NCI-H774 (cell line): ENCODE data around the gene USP34.

Source experiments
- DNase-seq: peaks from one replicate; lab custom pipeline; 2025; lab: John Stamatoyannopoulos, UW

Gene USP34

DNA sequence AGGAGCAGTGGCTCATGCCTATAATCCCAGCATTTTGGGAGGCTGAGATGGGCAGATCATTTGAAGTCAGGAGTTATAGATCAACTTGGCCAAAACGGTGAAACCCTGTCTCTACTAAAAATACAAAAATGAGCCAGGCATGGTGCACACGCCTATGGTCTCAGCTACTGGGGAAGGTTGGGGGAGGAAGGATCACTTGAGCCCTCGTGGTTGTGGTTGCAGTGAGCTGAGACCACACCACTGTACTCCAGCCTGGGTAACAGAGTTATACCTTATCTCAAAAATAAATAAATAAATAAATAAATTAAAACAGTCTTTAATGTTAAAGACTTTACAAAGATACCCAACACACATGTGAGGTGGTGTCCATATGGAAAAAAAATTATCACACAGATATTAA is 174.9 kb downstream of the USP34 start:
- DNase-seq, result no peak

DNA sequence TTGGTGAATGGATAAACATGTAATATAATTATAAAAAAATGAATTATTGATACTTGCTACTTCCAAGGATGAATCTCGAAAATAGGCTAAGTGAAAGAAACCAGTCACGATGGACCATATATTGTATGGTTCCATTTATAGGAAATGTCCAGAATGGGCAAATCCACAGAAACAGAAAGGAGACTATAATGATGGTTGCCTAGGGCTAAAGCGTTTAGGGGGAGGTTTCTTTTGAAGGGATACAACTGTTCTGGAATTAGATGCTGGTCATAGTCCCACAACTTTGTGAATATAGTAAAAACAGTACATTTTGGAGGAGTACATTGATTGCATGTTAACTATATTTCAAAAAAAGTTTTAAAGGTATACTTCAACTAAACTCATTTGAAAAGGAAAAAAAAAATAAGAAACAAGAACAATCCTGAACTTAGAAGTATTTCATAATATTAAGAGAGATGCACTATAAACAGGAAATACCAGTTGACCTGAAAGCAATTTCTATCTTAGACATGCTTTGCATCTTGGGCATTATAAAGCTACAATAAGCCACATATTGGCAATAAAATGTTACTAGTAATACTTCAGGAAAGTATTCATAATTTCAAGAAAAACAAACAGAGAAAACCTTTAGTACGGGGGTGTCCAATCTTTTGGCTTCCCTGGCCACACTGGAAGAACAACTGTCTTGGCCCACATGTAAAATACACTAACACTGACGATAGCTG is 178.9 kb downstream of the USP34 start:
- no peak for DNase-seq

DNA sequence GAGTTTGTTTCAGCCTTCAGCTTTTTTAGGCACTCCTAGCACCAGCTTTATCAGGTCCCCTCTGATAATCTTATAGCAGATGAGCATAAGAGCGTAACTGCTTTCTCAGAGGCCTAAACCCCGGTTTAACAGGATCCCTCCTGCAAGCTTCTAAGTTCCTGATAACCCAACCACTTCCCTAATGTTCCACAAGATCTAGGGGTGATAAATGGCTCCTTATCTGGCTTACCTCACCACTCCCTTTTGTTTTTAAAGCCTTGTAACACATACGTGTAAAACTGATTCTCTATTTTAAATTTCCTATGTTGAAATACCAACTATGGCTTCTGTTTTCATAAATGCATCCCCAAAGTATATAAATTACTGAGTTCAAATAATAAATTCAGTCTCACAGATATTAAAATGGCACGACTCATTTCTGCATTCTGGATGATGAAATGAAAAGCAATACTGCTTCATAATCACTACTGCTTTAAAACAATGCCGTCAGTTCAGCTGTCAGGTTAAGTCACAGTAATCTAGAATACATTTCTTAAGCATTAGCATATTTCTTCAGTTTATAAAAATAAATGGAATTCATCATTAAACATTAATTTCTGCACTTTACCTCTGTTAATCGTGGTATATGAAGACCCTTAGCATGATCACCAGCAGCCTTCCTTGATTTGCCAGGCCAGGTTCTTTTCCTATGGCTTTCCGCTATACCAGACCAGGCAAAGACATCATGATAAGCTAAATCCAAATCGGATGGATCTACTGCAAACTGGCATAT is 182.6 kb downstream of the USP34 start:
- DNase-seq, result no peak

DNA sequence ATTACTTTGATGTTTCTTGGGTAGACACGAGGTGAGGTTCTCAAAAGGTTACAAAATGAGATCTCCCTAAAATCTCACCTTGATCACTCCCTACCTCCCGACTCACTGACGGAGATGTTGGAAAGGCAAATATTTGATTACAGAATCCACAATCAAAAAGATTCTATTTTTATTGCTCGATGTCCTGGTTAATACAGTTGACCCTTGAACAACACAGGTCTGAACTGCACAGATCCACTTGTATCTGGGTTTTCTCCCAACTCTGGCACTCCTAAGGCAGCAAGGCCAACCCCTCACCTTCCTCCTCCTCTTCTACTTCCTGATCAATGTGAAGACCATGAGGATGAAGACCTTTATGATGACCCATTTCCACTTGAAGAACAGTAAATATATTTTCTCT is 183.6 kb downstream of the USP34 start:
- no peak for DNase-seq

DNA sequence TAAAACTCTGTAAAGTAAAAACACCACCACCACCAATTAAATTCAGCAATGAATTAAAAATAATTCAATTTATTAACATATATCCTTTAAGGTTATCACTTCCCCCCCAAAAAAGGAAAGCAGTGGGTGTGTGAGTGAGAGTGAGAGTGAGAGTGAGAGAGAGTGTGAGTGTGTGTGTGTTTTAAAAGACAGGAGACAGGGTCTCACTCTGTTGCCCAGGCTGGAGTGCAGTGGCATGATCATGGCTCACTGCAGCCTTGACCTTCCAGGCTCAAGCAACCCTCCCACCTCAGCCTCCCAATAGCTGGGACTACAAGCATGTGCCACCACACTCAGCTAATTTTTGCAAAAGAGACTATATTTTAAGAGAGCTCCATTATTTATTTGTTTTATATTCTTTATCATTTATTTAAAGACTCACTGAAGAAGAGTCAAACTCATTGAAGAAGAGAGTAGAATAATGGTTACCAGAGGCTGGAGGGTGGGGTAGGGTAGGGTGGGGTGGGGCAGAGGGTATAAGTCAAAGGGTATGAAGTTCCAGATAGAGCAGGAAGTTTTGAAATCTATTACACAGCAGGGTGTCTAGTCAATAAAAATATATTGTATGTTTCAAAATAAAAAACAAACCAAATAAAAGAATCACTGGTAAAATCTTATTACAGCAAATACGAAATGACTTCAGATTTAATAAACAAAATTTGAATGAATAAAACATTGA is 187.3 kb downstream of the USP34 start:
- DNase-seq, result no peak

DNA sequence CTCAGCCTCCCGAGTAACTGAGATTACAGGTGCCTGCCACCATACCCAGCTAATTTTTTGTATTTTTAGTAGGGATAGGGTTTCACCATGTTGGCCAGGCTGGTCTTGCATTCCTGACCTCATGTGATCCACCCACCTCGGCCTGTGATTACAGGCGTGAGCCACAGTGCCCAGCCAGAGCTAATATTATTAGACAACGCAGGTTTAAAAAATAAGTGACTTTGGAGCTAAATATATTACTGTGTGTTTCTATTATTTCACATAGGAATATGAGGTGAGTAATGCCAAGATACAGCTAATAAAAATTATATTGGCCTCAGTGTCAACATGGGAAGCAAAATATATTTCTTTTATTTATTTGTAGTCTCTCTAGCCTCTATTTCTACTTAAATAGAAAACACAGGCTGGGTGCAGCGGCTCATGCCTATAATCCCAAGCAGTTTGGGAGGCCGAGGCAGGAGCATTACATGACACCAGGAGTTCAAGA is 188.7 kb downstream of the USP34 start:
- DNase-seq, result no peak

DNA sequence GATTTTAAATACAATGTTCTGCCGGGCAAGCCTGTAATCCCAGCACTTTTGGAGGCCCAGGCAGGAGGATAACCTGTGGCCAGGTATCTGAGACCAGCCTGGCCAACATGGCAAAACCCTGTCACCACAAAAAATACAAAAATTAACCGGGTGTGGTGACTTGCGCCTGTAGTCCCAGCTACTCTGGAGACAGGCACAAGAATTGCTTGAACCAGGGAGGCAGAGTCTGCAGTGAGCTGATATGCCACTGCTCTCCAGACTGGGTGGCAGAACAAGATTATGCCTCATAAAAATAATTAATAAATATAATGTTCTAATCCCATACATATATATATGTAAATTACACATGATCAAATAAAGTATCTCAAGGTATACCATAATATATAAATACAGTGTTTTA is 189.6 kb downstream of the USP34 start:
- no peak for DNase-seq

DNA sequence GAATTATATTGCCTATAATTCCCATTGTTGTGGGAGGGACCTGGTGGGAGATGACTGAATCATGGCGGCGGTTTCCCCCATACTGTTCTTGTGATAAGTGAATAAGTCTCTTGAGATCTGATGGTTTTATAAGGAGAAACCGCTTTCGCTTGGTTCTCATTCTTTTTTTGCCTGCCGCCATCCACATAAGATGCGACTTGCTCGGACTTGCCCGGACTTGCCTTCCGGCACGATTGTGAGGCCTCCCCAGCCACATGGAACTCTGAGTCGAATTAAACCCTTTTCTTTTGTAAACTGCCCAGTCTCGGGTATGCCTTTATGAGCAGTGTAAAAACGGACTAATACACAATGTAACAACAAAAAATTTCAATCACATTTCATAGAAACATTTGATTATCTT is 193.1 kb downstream of the USP34 start:
- no peak for DNase-seq

DNA sequence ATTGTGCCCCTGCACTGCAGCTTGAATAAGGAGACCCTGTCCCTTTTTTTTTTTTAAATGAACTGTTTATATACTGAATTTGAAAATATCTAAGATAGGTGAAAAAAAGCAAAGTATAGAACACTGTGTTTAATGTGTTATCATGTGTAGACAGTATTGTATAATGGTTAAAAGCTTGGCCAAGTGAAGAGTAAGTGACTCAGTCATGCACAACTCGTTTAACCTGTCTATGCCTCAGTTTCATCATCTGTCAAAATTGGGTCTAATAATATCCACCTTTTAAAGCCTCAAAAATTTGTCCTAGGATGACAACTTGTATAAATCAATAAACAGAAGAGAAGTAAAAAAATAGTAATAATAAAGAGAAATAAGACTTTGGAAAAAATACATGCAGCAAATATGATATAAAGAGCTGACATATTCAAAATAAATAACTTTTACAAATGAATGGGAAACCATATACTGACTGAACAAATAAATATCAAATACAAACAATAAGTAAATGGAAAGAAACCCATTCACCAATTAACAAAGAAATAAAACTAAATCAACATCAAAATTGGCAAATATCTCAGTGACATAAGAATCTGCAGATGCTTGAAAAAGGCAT is 195.2 kb downstream of the USP34 start:
- DNase-seq, result no peak

DNA sequence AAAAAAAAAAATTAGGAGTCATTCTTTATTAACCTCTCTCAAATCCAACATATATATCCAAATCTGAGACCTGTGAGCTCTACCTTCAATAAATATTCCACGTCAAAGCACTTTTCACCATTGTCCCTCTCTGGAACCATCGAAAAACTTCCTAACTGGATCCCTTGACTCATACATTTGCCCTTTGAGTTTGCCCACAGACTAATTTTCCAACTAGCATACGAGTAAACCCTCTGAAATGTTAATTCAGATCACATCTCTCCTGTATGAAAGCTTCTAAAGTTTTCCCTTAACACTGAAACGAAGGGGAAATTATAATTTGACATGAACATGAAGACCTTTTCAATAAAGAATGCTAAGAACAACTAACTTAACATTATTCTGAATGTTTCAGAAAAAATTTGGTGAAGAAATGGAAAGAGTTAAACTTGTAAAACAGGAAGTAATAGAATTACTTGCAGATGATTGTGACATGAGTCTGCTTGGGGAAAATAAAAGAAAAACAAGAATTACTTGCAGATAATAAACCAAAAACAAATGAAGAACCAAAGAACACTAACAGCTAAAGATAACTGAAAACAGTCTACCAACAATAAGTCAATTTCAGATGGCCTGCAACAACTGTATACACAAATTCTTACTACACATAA is 198.3 kb downstream of the USP34 start:
- no peak for DNase-seq

DNA sequence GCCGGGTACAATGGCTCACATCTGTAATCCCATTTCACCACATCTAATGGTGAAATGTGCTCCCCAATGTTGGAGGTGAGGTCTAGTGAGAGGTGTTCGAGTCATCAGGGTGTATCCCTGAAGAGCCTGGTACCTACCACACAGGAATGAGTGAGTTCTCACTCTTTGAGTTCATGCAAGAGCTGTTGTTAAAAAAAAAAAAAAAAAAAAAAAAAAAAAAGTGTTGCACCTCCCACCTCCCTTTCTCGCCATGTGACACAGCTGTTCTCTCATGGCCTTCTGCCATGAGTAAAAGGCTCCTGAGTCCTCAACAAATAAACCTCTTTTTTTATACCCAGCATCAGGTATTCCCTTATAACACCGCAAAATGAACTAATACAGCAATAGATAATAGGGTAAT is 202.6 kb downstream of the USP34 start:
- DNase-seq, result no peak

DNA sequence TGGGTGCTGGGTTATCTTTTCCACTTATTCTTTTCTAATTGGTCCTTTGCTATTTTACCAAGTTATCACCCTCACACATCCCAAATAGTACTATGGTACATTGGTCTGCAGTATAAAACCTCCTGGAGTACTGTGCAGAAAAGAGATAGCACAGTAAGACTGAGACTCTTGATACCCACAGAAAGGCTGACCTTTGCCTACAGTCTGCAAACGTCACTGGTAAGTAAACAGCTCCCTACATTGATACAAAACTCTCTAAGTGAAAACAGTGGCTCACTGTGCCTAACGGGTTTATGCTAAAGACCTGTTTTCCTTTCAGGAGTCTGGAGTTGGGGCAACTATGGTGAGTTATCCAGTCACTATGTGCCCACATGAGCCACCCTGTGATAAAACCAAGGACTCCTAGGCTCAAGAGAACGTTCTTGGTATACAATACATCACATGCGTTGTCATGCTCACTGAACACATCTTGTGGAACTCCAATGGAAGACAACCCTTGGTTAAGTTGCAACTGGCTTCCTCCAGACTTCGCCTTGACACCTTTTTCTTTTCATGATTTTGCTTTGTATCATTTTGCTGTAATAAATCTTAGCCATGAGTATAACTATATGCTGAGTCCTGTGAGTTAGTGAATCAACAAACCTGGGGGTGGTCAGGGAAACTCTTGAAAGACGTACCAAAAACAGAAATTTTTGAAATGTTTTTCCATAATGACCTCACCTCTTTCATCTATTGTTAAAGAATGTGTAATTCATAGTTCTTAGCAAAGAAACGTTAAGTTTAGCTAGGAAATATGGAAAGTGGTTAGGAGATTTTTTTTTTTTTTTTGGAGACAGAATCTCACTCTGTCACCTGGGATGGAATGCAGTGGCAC is 204.0 kb downstream of the USP34 start:
- DNase-seq, result no peak

DNA sequence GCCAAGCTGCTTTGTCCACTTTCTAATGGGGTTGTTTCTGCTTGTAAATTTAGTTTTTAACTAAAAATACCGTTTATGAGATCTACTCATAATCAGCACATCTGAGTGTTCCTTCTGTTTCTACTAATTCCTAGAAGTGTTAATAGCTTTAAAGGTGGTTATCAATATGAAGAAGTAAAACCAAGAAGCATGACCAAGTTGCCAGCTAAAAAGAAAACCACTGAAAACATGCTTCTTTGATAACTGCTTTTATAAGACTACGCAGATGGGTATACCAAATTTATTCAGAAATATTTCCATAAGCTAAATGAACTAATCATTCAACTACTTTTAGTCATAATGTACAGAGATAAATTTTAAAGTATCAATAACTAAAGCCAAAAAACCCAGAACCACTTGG is 207.1 kb downstream of the USP34 start:
- DNase-seq, result no peak

DNA sequence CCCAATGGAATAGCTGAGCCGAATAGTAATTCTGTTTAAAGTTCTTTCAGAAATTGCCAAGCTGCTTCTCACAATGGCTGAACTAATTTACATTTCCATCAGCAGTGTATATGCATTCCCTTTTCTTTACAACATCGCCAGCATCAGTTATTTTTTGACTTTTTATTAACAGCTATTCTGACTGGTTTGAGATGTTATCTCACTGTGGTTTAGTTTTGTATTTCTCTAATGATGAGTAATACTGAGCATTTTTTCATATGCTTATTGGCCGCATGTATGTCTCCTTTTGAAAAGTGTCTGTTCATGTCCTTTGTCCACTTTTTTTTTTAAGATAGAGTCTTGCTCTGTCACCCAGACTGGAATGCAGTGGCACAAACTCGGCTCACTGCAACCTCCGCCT is 208.2 kb downstream of the USP34 start:
- DNase-seq, result no peak

DNA sequence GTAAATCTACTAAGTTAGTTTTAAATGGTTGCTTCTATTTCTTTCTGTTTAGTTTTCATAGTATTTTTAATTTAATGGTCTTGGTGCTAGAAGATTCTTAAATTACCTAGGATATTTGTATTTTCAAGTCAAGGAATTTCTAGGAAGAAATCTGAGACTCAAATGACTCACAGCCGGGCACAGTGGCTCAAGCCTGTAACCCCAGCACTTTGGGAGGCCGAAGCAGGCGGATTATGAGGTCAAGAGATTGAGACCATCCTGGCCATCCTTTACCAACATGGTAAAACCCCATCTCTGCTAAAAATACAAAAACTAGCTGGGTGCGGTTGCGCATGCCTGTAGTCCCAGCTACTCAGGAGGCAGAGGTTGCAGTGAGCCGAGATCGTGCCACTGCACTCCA is 213.4 kb downstream of the USP34 start:
- DNase-seq, result no peak

DNA sequence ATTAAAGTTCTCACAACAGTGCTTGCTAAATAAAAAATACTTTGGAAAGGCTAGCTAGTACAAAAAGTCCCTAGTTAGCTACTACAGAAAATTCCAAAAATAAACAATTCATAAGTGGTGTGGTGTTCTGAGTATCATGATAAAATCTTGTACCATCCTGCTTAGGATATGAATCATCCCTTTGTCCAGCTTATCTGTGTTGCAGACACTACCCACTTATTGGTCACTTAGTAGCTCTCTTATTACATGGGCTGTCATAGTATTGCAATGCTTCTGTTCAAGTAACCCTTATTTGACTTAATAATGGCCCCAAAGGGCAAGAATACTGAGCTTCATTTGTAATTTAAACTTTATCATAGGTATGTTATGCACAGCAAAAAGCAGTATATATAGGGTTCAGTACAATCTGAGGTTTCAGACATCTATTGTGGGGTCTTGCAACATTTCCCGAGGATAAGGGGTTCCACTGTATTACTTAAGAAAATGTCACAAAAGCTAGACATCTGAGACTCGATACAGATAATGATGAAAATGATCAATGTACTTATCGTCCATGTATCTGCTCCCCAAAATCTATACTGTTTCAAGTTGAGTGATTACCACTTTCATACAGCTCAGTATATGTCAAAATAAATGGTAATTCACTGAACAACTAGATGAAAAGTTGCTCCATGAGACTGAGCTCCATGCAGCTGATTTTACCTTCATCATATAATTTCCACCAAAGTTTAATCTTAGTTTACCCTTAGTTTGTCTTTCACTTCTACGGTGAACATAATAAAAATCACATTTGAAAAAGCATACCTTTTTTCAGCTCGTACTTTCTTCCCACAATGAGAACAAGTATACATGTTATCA is 215.1 kb downstream of the USP34 start:
- DNase-seq, result no peak

DNA sequence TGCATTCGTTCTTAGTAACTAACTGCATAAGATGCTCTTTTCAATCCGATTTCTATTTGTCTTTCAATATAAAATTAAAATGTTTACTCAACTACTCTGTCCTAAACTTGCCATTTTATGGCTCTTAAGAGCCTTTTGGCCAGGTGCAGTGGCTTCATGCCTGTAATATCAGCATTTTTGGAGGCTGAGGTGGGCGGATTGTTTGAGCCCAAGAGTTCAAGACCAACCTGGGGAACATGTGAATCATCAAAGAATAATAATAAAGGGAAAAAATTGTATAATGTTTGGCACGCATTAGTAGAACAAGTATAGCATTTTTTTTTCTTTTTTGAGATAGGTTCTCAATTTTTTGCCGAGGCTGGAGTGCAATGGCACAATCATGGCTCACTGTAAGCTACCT is 216.4 kb downstream of the USP34 start:
- no peak for DNase-seq

DNA sequence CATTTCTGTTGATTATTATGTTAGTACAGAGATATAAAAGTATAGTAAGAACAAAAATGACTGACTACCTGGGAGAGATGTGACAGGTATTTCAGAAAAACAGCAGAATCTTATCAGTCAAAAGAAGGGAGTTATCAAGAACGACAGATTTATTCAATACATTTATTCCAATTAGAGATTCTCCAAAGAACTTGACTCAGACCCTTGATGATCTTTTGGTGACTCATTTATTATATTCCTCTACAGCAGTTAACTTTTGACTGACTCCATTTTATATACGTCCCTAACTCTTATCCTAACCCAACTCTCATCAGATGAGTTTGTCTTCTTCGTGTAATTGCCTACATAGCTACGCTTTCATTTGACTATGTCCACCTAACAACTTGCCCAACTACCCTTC is 217.8 kb downstream of the USP34 start:
- DNase-seq, result no peak

DNA sequence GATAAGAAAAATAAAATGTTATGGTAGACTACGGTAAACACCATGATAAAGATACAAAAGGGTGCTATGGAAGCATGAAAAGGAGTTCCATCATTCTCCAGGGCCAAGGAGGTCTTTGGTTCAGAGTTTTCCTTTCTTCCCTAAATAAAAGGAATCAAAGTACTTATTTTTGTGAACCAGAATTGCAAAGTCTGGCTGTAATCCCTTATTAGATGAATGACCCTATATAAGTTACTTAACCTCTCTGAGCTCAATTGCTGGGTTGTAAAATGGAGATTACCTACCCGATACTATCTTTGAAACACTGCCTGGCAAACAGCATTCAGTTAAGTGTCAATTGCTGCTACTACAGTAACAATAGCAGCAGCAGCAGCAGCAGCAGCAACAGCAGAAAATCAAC is 218.9 kb downstream of the USP34 start:
- DNase-seq, result no peak

DNA sequence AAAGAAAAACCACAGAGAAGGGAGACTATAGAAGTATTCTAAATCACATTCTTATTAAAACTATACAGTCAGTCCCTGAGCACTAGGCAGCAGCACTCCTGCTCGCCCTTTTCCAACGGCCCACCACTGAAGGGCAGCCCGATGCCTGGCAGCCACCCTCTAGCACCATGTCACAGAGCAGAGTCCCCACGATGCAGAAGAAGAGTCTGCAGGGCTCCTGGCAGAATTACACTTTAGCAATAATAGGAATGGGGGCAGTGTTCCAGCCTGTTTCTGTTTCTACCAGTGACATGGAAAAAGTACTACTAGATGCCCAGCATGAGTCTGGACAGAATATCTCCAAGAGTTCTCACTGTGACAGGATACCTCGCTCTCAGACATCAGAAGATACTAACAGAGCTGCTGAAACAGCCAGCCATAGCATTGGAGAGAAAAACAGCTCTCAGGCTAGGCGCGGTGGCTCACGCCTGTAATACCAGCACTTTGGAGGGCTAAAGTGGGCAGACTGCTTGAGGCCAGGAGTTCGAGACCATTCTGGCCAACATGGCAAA is 221.3 kb downstream of the USP34 start:
- DNase-seq, result no peak
